A549 (cell line): ENCODE data around the gene CMTM4.

ENCODE experiments used
- CTCF ChIP-seq: fragments of >200 bp; sonication (Bioruptor Twin); formaldehyde crosslinking; IDR thresholded peaks from 3 replicates; pipeline ENCODE4 v1.5.1; 2016
- EP300 ChIP-seq, 2 experiments: fragments of >200 bp; sonication (Bioruptor Twin); formaldehyde crosslinking; IDR thresholded peaks; 2 replicates in 1 of 2; 3 replicates in 1 of 2; pipeline ENCODE4 v1.6.1; 2016 to 2017
- HOXA7 ChIP-seq: fragments of 250-450 bp; sonication (Bioruptor Pico); IDR thresholded peaks from 2 replicates; pipeline ENCODE4 v1.5.0; 2020; ENCODE audit warnings: mild to moderate bottlenecking, moderate library complexity
- JUN ChIP-seq, 2 experiments: fragments of >200 bp; sonication (Bioruptor Twin); formaldehyde crosslinking; IDR thresholded peaks; 2 replicates in 1 of 2; 3 replicates in 1 of 2; pipeline ENCODE4 v1.6.1; 2016 to 2017
- POLR2A ChIP-seq: IDR thresholded peaks from 2 replicates; pipeline ENCODE4 v1.6.1; 2012; ENCODE audit warnings: mild to moderate bottlenecking, low read length
- RFX5 ChIP-seq: fragments of 450-650 bp; IDR thresholded peaks from 2 replicates; pipeline ENCODE4 v1.7.1; 2014; ENCODE audit warnings: antibody characterized with exemption, mild to moderate bottlenecking, moderate library complexity
- RNF2 ChIP-seq: fragments of 200-600 bp; sonication (generic); IDR thresholded peaks from 2 replicates; pipeline ENCODE4 v1.6.1; 2016; ENCODE audit warnings: low read depth, mild to moderate bottlenecking, antibody characterized with exemption, moderate library complexity, borderline replicate concordance
- TF ChIP-seq, protein P1 (sequence below): IDR thresholded peaks from 2 replicates; pipeline ENCODE4 v1.6.1; 2012

DNA sequence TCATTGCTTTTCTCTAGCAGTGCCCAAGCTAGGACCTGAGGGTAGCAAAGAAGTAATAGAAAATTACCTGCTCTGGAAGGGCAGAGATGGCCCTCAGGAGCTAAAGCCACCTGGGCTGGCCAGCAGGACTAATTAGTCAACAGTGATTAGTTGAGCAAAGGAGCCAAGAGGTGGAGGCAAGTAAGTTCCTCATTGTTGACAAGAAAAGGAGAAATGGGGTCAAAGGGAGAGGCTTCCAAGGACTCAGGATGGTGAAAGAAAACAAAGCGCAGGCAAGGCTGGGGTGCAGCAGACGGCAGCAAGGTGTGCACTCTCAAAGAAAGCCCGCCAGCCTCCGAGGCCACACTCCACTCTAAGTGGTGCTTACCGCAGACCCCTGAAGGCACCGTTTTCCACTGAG is 44.6 kb downstream of the CMTM4 start:
- TF ChIP-seq EP300 (IDR thresholded peaks at IDR 0.05) (no peak), POLR2A (no peak), CTCF (no peak), HOXA7 (no peak), JUN (IDR thresholded peaks at IDR 0.05) (no peak), RFX5 (no peak), RNF2 (no peak)
- TF ChIP-seq, protein P1, sequence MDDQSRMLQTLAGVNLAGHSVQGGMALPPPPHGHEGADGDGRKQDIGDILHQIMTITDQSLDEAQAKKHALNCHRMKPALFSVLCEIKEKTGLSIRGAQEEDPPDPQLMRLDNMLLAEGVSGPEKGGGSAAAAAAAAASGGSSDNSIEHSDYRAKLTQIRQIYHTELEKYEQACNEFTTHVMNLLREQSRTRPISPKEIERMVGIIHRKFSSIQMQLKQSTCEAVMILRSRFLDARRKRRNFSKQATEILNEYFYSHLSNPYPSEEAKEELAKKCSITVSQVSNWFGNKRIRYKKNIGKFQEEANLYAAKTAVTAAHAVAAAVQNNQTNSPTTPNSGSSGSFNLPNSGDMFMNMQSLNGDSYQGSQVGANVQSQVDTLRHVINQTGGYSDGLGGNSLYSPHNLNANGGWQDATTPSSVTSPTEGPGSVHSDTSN = no peak
